ENCODE measurements around the gene AMZ1. TPM values are rescaled to one million over a fixed set of nuclear protein-coding genes. Genes with fewer than 3 reads are reported as not detected.
"Not testable (repeated sequence)": the region's sequence is repeated elsewhere in the genome, so short reads cannot be mapped to it uniquely, and the experiment has no call there.

AMZ1 gene
- total RNA-seq, 2 experiments from 2014 or later: 0.17 TPM

- peaks cover 41% of the 10 kb centered on the region for H3K27me3 Mint-ChIP-seq
- H3K9me3 Mint-ChIP-seq: no peaks in the 10 kb centered on the region
- peaks cover 44% of the 10 kb centered on the region for H3K4me1 Mint-ChIP-seq
- no peak overlapping the region for H3K27ac Mint-ChIP-seq
- H3K4me3 Mint-ChIP-seq: peak overlapping the region; percentile 58
- POLR2A ChIA-PET: interaction anchor here (1.4 kb wide), 1 partner anchor 47 kb away, joined by 6 read pairs; no protein-coding TSS in a partner anchor
- ATAC-seq (ENCODE audit: low read depth) (peak; percentile 37), DNase-seq (no peak)
- H3K36me3 Mint-ChIP-seq: peaks cover 1% of the 10 kb centered on the region
These were observed 29.6 kb downstream of the AMZ1 start for GRCh38 chr7:2717293-2718261.

GRCh38 chr7:2718296-2718965, 30.4 kb downstream of the AMZ1 start:
- H3K27me3 Mint-ChIP-seq: peaks cover 37% of the 10 kb centered on the region
- H3K27ac Mint-ChIP-seq: no peak overlapping the region
- no peaks in the 10 kb centered on the region for H3K9me3 Mint-ChIP-seq
- no peak overlapping the region for H3K4me3 Mint-ChIP-seq
- peaks cover 44% of the 10 kb centered on the region for H3K4me1 Mint-ChIP-seq
- H3K36me3 Mint-ChIP-seq: peaks cover 1% of the 10 kb centered on the region
- no peak for ATAC-seq (ENCODE audit: low read depth)
- POLR2A ChIA-PET: interaction anchor here (1.4 kb wide), 1 partner anchor 47 kb away, joined by 6 read pairs; no protein-coding TSS in a partner anchor
- DNase-seq: no peak

GRCh38 chr7:2719007-2719406, 31.0 kb downstream of the AMZ1 start:
- DNase-seq: peak; percentile 78
- H3K27me3 Mint-ChIP-seq: peaks cover 31% of the 10 kb centered on the region
- H3K9me3 Mint-ChIP-seq: no peaks in the 10 kb centered on the region
- ATAC-seq (ENCODE audit: low read depth): peak; percentile 58
- POLR2A ChIA-PET: interaction anchor here (0.7 to 1.4 kb wide), 2 partner anchors 9 to 48 kb away, joined by 5 to 6 read pairs; no protein-coding TSS in a partner anchor
- H3K27ac Mint-ChIP-seq: no peak overlapping the region
- H3K4me1 Mint-ChIP-seq: peaks cover 40% of the 10 kb centered on the region
- no peak overlapping the region for H3K4me3 Mint-ChIP-seq
- H3K36me3 Mint-ChIP-seq: no peaks in the 10 kb centered on the region

GRCh38 chr7:2720024-2720423, 32.0 kb downstream of the AMZ1 start:
- POLR2A ChIA-PET: interaction anchor here (0.7 kb wide), 1 partner anchor 21 kb away, joined by 3 read pairs; no protein-coding TSS in a partner anchor
- H3K9me3 Mint-ChIP-seq: no peaks in the 10 kb centered on the region
- H3K27ac Mint-ChIP-seq: no peak overlapping the region
- ATAC-seq (ENCODE audit: low read depth) (no peak), DNase-seq (no peak)
- H3K4me3 Mint-ChIP-seq: no peak overlapping the region
- H3K27me3 Mint-ChIP-seq: peaks cover 21% of the 10 kb centered on the region
- peaks cover 31% of the 10 kb centered on the region for H3K4me1 Mint-ChIP-seq
- H3K36me3 Mint-ChIP-seq: no peaks in the 10 kb centered on the region

- Mint-ChIP-seq H3K9me3 (no peaks in the 10 kb centered on the region), H3K36me3 (no peaks in the 10 kb centered on the region), H3K4me1 (peaks cover 16% of the 10 kb centered on the region), H3K27ac (no peak overlapping the region), H3K4me3 (no peak overlapping the region), H3K27me3 (peaks cover 14% of the 10 kb centered on the region)
- peak; percentile 7 for DNase-seq
- ATAC-seq (ENCODE audit: low read depth): no peak
- POLR2A ChIA-PET: interaction anchor here (0.6 kb wide), 1 partner anchor 17 kb away, joined by 5 read pairs; no protein-coding TSS in a partner anchor
These were observed 33.8 kb downstream of the AMZ1 start for GRCh38 chr7:2721842-2722241.

- Mint-ChIP-seq H3K4me1 (peaks cover 14% of the 10 kb centered on the region), H3K36me3 (no peaks in the 10 kb centered on the region), H3K4me3 (no peak overlapping the region), H3K9me3 (no peaks in the 10 kb centered on the region), H3K27ac (no peak overlapping the region), H3K27me3 (peaks cover 10% of the 10 kb centered on the region)
- DNase-seq: peak; percentile 10
- ATAC-seq (ENCODE audit: low read depth): no peak
- POLR2A ChIA-PET: interaction anchor here (0.6 kb wide), 1 partner anchor 18 kb away, joined by 5 read pairs; no protein-coding TSS in a partner anchor
These were observed 34.6 kb downstream of the AMZ1 start for GRCh38 chr7:2722591-2722990.

GRCh38 chr7:2723138-2723850, 35.3 kb downstream of the AMZ1 start:
- Mint-ChIP-seq H3K27ac (no peak overlapping the region), H3K4me3 (no peak overlapping the region), H3K4me1 (peaks cover 13% of the 10 kb centered on the region), H3K27me3 (peaks cover 9% of the 10 kb centered on the region), H3K36me3 (no peaks in the 10 kb centered on the region), H3K9me3 (no peaks in the 10 kb centered on the region)
- no peak for ATAC-seq (ENCODE audit: low read depth)
- POLR2A ChIA-PET: interaction anchor here (0.5 to 0.6 kb wide), 2 partner anchors 124 to 130 kb away, joined by 3 to 4 read pairs; no protein-coding TSS in a partner anchor
- peak; percentile 18 for DNase-seq

GRCh38 chr7:2724036-2724435, 36.0 kb downstream of the AMZ1 start:
- not testable (repeated sequence) for H3K4me3 Mint-ChIP-seq; ATAC-seq (ENCODE audit: low read depth); H3K4me1 Mint-ChIP-seq; H3K27me3 Mint-ChIP-seq; H3K36me3 Mint-ChIP-seq; H3K9me3 Mint-ChIP-seq; H3K27ac Mint-ChIP-seq
- POLR2A ChIA-PET: interaction anchor here (0.6 kb wide), 1 partner anchor 129 kb away, joined by 4 read pairs; no protein-coding TSS in a partner anchor
- DNase-seq: peak; percentile 7

- peaks cover 6% of the 10 kb centered on the region for H3K4me1 Mint-ChIP-seq
- ATAC-seq (ENCODE audit: low read depth): no peak
These were observed 36.6 kb downstream of the AMZ1 start for GRCh38 chr7:2724453-2725177.

GRCh38 chr7:2725178-2726105, 37.4 kb downstream of the AMZ1 start:
- Mint-ChIP-seq H3K27ac (no peak overlapping the region), H3K4me1 (peaks cover 4% of the 10 kb centered on the region), H3K36me3 (peaks cover 2% of the 10 kb centered on the region), H3K4me3 (no peak overlapping the region), H3K9me3 (no peaks in the 10 kb centered on the region), H3K27me3 (peaks cover 2% of the 10 kb centered on the region)
- POLR2A ChIA-PET: interaction anchor here (0.6 kb wide), 1 partner anchor 32 kb away, joined by 4 read pairs; no protein-coding TSS in a partner anchor
- DNase-seq: peak; percentile 24
- ATAC-seq (ENCODE audit: low read depth): no peak

More at GRCh38 chr7:2724453-2725177, 36.6 kb downstream of the AMZ1 start:
- Mint-ChIP-seq H3K27ac (no peak overlapping the region), H3K4me3 (no peak overlapping the region), H3K27me3 (peaks cover 5% of the 10 kb centered on the region), H3K36me3 (no peaks in the 10 kb centered on the region), H3K9me3 (no peaks in the 10 kb centered on the region)
- peak; percentile 25 for DNase-seq
- POLR2A ChIA-PET: interaction anchor here (0.6 kb wide), 1 partner anchor 33 kb away, joined by 4 read pairs; no protein-coding TSS in a partner anchor

GRCh38 chr7:2726316-2727018, 38.5 kb downstream of the AMZ1 start:
- H3K4me1 Mint-ChIP-seq: no peaks in the 10 kb centered on the region
- peaks cover 2% of the 10 kb centered on the region for H3K27me3 Mint-ChIP-seq
- H3K36me3 Mint-ChIP-seq: peaks cover 2% of the 10 kb centered on the region
- DNase-seq (peak; percentile 20), ATAC-seq (ENCODE audit: low read depth) (no peak)
- H3K4me3 Mint-ChIP-seq: no peak overlapping the region
- POLR2A ChIA-PET: no interaction called here
- H3K27ac Mint-ChIP-seq: no peak overlapping the region
- no peaks in the 10 kb centered on the region for H3K9me3 Mint-ChIP-seq
